HFF-Myc (cell line): ENCODE data around the gene RASD2.

Experiments
- DNase-seq: peaks from one replicate; pipeline ENCODE4 v3.0.0-alpha.2; 2011; ENCODE audit warnings: low read depth; ENCODE audit errors: extremely low read depth
- H3K4me3 ChIP-seq: replicated peaks from 2 replicates; pipeline ENCODE4 v1.5.1; 2011; ENCODE audit warnings: low read depth, mild to moderate bottlenecking, control low read depth, low read length
- TF ChIP-seq, protein P1 (sequence below): IDR thresholded peaks from 2 replicates; pipeline ENCODE4 v1.5.1; 2012; ENCODE audit warnings: mild to moderate bottlenecking, low read depth, low read length, control low read depth; ENCODE audit errors: missing control alignments

The RASD2 gene

DNA sequence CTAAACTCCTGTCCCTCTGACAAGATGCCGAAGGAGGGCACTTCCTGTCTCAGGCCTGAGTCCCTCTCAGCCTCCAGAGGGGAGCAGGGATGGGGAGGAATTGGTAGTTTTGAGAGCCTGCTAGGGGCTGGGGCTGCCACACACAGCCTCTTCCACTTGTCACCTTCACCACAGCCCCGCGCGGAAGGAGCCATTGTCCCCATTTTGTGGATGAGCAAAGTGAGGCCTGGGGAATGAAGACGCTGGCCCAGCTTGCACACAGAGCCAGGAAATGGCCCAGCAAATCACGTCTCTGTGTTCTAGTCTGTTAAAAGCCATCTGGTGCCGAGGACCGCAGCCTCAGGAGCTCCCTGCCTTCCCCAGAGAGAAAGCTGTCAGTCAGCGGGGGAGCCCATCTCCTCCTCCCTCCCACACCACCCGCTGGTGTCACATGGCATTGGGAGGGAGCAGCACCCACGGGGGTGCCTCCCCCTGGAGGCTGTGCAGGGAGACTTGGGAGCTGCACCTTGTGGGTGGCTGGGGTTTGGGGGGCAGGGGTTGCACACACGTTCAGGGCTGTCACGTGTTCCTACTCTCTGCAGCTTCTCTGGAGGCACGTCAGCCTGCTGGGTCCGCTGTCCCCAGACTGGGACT, 34.6 kb downstream of the RASD2 start:
- DNase-seq: no peak
- no peak overlapping the region for H3K4me3 ChIP-seq
- TF ChIP-seq, protein P1, sequence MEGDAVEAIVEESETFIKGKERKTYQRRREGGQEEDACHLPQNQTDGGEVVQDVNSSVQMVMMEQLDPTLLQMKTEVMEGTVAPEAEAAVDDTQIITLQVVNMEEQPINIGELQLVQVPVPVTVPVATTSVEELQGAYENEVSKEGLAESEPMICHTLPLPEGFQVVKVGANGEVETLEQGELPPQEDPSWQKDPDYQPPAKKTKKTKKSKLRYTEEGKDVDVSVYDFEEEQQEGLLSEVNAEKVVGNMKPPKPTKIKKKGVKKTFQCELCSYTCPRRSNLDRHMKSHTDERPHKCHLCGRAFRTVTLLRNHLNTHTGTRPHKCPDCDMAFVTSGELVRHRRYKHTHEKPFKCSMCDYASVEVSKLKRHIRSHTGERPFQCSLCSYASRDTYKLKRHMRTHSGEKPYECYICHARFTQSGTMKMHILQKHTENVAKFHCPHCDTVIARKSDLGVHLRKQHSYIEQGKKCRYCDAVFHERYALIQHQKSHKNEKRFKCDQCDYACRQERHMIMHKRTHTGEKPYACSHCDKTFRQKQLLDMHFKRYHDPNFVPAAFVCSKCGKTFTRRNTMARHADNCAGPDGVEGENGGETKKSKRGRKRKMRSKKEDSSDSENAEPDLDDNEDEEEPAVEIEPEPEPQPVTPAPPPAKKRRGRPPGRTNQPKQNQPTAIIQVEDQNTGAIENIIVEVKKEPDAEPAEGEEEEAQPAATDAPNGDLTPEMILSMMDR: no peak

DNA sequence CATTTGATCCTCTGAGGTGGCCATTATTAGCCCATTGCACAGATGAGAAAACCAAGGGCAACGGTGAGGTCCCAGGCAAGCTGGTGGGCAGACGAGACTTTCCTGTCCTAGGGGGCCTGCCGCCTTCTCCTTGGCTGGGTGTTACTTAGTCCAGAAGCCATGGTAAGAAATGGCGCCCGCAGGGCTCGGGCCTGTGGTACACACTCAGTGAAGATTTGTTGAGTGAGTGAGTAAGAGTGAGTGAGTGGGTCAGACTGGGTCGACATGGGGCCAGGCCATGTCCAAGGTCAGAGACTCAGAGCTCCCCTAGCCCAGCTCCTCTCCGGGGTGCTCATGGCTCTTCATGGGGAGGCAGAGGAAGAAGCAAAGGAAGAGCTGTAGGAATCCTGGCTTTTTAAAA, 36.0 kb downstream of the RASD2 start:
- H3K4me3 ChIP-seq: no peak overlapping the region
- no peak for DNase-seq
- TF ChIP-seq, protein P1: no peak

DNA sequence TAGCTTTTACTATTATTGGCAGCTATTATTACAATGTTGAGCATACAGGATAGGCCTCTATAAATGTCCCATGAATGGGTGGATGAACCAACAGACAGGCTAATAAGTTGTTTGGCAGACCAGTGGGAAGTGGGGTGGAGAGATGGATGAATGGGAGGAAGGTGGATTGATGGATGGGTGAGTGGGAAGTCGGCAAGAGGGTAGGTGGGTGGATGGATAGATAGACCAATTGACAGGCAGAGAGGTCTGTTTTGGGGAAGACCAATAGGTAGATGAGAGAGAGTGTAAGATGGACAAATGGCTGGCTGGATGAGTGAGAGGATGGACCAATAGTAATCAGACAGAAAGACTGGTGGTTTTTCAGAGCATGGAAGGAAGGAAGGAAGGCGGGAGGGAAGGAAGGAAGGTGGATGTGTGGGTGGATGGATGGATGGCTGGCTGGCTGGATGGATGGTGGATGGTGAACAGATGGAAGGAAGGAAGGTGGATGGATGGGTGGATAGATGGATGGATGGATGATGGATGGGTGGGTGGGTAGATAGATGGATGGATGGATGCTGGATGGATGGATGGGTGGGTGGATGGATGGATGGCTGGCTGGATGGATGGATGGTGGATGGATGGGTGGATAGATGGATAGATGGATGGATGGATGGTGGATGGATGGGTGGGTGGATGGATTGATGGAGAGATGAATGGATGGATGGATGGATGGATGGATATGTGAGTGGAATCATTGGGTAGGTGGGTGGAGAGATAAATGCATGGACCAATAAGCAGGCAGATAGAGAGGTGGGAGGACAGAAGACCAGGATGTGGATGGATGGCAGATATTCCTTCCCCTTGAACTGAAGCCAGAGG, 37.4 kb downstream of the RASD2 start:
- TF ChIP-seq, protein P1: no peak
- DNase-seq: no peak
- no peak overlapping the region for H3K4me3 ChIP-seq

DNA sequence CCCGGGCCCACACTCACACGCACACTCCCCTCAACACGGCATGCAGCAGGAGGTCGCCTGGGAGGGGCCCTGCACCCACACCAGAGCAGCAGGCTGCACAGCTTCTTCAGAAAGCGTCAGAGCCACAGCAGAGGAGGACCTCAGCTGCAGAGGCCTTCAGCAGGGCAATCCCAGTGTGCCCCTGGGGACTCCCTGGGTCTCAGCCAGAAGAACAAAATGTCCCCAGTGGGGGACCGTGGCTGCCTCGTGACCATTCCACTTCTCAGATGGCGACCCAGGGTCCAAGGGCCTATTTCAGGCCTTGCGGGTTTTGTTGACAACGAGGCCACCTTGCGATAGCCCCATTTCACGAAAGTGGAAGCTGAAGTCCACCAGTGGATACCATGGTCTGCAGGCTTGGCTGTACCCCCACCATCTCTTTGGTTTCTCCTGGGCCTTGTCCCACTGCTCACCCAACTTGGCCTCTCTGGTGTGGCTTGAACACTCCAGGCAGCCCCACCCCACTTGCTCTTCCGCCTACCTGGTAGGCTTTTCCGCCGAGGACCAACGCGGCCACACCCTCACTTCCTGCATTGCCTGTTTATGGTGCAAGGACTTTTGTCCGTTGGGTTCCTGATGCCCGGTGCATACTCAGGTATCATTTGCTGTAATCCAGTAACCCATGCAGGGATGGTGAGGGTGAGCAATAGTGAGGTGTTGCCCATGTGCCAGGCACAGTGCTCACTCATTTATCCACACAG, 38.4 kb downstream of the RASD2 start:
- TF ChIP-seq, protein P1: no peak
- no peak for DNase-seq
- H3K4me3 ChIP-seq: no peak overlapping the region

- TF ChIP-seq, protein P1: no peak
- DNase-seq: no peak
- no peak overlapping the region for H3K4me3 ChIP-seq
Observed at GRCh38 chr22:35580351-35581022, 39.9 kb downstream of the RASD2 start.

DNA sequence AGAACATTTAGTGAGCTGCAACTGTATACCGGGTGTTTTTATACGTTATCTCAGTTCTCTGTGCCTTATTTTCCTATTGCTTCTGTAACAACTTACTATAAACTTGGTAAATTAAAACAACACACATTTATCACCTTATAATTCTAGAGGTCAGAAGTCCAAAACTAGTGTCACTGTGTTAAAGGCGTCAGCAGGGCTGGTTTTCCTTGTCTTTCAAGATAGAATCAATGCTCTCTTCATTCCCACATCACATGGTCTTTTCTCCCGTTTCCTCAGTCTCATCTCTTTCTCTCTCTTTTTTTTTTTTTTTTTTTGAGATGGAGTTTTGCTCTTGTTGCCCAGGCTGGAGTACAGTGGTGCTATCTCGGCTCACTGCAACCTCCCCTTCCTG, 40.4 kb downstream of the RASD2 start:
- H3K4me3 ChIP-seq: no peak overlapping the region
- TF ChIP-seq, protein P1: no peak
- no peak for DNase-seq
